Raji (cell line): ENCODE results near the gene RNF215.

ENCODE experiments used
- POLR2A ChIP-seq: IDR thresholded peaks from 2 replicates; pipeline ENCODE4 v1.6.1; 2011; ENCODE audit warnings: low read depth, low read length, control low read depth; ENCODE audit not compliant: insufficient read depth

The RNF215 gene

GRCh38 chr22:30390974-30391691 lies 3.9 kb upstream of the RNF215 start:
- TF ChIP-seq POLR2A: peak; percentile 25; the same call in 1 of the 2 replicates

- no peak; the same call in 1 of the 2 replicates for TF ChIP-seq POLR2A
These were observed 627 bp downstream of the RNF215 start for GRCh38 chr22:30386608-30386959.

DNA sequence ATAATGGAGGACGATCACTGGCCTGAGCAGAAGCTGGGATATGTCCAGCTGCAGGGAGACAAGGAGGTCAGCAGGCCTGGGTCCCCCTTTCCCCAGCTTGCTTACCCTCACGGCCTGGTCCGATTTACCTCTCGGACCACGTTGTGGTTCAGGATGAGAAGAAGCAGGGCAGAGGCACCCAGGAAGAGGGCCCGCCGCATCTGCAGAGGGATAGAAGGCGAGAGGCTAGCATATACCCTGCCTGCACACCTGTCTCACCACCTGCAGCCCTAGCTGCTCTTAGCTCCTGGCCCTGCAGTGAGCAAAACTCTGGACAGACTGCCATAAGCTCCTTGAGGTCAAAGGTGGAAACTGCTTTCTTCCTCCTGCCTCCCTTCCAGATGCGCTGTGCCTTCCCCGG lies 1.3 kb downstream of the RNF215 start:
- TF ChIP-seq POLR2A: no peak

- TF ChIP-seq POLR2A: no peak
These were observed 4.2 kb downstream of the RNF215 start for GRCh38 chr22:30383061-30383460.

DNA sequence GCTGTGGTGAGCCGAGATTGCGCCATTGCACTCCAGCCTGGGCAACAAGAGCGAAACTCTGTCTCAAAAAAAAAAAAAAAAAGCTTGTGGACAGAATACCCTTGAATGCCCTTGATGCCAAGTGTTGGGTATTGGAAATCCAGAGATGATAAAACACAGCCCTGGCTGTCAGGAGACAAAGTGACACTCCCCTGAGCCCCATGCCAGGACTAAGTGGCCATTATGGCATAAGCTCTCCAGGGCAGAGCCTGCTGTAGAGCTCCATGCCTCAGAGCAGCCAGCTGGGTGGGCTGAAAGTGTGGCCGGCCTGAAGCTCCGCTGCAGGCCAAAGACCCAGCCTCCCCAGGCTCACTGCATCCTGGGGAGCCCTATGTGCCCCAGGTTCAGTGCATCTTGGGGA lies 4.9 kb downstream of the RNF215 start:
- no peak for TF ChIP-seq POLR2A

DNA sequence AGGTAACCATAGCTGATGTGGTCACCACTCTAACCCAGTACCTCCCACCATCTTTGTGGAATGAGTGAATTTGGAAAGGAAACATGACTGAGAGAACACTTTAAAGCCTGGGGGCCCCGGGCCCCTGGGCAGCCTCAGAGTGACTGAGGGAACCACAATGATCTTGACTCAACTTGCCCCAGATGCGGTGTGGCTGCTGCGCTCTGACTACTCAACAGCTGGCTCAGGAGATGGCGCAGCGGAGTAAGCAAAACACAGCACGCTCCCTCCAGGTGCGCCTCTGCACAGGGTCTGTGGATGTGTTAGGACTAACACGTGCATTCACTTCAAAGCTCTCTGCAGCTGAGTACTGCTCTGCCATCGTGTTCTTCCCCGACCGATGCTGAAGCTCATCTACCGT lies 5.9 kb downstream of the RNF215 start:
- no peak for TF ChIP-seq POLR2A

- TF ChIP-seq POLR2A: no peak
These were observed 7.2 kb downstream of the RNF215 start for GRCh38 chr22:30380011-30380410.

GRCh38 chr22:30375312-30375849 lies 11.8 kb downstream of the RNF215 start:
- TF ChIP-seq POLR2A: no peak

- TF ChIP-seq POLR2A: no peak
These were observed 13.6 kb downstream of the RNF215 start for GRCh38 chr22:30373331-30374325.

DNA sequence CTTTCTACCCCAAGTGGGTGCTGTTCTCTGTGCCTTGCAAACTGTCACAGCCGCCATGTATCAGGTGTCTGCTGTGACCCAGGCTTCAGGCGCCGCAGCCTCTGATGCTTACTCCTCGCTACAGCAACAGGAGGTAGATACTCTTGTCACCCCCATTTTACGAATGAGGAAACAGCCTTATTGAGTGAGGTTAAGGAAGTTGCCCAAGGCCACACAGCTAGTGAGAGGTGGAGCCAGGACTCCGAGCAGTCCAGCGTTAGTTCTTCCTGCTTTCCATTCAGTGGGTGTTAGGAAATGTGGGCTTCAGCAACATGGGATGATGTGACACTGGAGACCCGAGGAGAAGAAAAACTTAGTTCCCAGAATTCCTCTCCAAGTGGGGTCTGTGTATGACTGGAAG lies 14.3 kb downstream of the RNF215 start:
- TF ChIP-seq POLR2A: no peak

- TF ChIP-seq POLR2A: no peak
These were observed 15.2 kb downstream of the RNF215 start for GRCh38 chr22:30371981-30372380.

DNA sequence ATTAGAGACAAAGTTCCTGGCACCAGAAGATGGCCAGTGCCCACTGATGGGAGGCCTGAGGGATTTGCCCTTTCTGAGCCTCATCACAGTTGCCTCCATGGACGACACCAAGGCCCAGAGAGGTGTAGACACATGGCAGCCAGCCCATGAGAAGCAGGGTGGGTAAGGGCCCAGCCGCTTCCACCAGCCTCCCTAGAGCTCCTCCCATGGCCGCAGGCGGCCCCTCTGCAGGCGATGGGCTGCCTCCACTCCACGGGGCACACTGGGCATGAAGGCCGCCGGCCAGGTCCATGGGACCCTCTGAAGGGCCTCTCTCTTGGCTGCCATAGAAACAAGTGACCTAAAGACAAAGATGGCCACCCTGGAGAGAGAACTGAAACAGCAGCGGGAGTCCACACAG lies 15.9 kb downstream of the RNF215 start:
- no peak for TF ChIP-seq POLR2A

- no peak for TF ChIP-seq POLR2A
These were observed 16.5 kb downstream of the RNF215 start for GRCh38 chr22:30370641-30371230.

- TF ChIP-seq POLR2A: no peak
These were observed 18.8 kb downstream of the RNF215 start for GRCh38 chr22:30368420-30368819.

- TF ChIP-seq POLR2A: no peak
These were observed 21.3 kb downstream of the RNF215 start for GRCh38 chr22:30365891-30366290.
